Body of pancreas (tissue), 4 donors: Measurements from ENCODE around the gene BUD31. TPM values are rescaled to one million over a fixed set of nuclear protein-coding genes. Genes with fewer than 3 reads are reported as not detected.

Source experiments
- ATAC-seq: fragments of 150-250 bp; one replicate; pipeline ENCODE4 v1.9.1; 2016
- DNase-seq, 4 donors: peaks; one replicate each; pipeline ENCODE4 v3.0.0-alpha.2; 2019
- H3K27ac ChIP-seq, 4 donors: fragments of 200-600 bp; sonication (generic); 1 replicate in 3 of 4; 2 replicates in 1 of 4; pipeline versions ENCODE4 v1.5.1 to v1.6.1; 2016 to 2019; ENCODE audit warnings: mild to moderate bottlenecking in 1 of 4, mixed read lengths in 1 of 4, moderate library complexity in 1 of 4
- H3K27me3 ChIP-seq, 2 donors: fragments of 200-600 bp; sonication (generic); one replicate each; pipeline ENCODE4 v1.6.0; 2016; ENCODE audit warnings: mild to moderate bottlenecking in 1 of 2
- H3K36me3 ChIP-seq, 2 donors: fragments of 200-600 bp; sonication (generic); replicated peaks in 1 of 2; 2 replicates each; pipeline ENCODE4 v1.5.1; 2016; ENCODE audit warnings: low read depth in 2 of 2; ENCODE audit not compliant: insufficient read depth in 1 of 2
- H3K4me1 ChIP-seq: fragments of 200-600 bp; sonication (generic); one replicate; pipeline ENCODE4 v1.6.0; 2016
- H3K4me3 ChIP-seq, 2 donors: fragments of 200-600 bp; sonication (generic); 1 replicate in 1 of 2; 2 replicates in 1 of 2; pipeline ENCODE4 v1.5.1; 2016 to 2019
- H3K9me3 ChIP-seq, 3 donors: fragments of 200-600 bp; sonication (generic); 1 replicate in 2 of 3; 2 replicates in 1 of 3; pipeline ENCODE4 v1.5.1; 2016
- CTCF ChIP-seq, 7 experiments: fragments of 450-650 bp in 4 of 7; fragments of 200-600 bp in 3 of 7; sonication (generic) in 3 of 7; IDR thresholded peaks; one replicate each; pipeline ENCODE4 v1.5.1; 2016 to 2019; ENCODE audit warnings: antibody characterized with exemption in 7 of 7
- POLR2A ChIP-seq, 3 donors: fragments of 450-650 bp; IDR thresholded peaks; one replicate each; pipeline ENCODE4 v1.6.1; 2016; ENCODE audit warnings: antibody characterized with exemption in 3 of 3, mild to moderate bottlenecking in 2 of 3
- WGBS, 2 donors: methylation state at CpG; one replicate each; pipeline ENCODE4 v1.1.5; 2017; 5-methylcytosine and 5-hydroxymethylcytosine counted together
- intact Hi-C: fragments of 100-400 bp; cut with DNase I; formaldehyde crosslinking; loops from one replicate; pipeline ENCODE4 v1.15.1; 2023
- total RNA-seq, 2 donors: library from RNA; depleted of rRNA; stranded (reverse); fragments of >200 nt; gene quantifications; one replicate each; pipeline ENCODE4 v1.1.0, GENCODE V29; 2016

Gene BUD31
- total RNA-seq, 2 donors from 2014 or later: 29.6 to 31.6 TPM

- peak; percentile 59 for ATAC-seq
- Histone ChIP-seq H3K4me1 (peaks cover 17% of the 10 kb centered on the region), H3K36me3 (peaks cover 0 to 11% of the 10 kb centered on the region in 2 donors), H3K9me3 (no peaks in the 10 kb centered on the region), H3K27me3 (no peaks in the 10 kb centered on the region), H3K4me3 (peak overlapping the region; percentile 30 to 31), H3K27ac (peak overlapping the region; percentile 41 to 84 (median 80))
- peak in 1 of 4 donors; percentile 55 for DNase-seq
- intact Hi-C loops: no loop called here
- 27 to 37% methylated on average over 13 to 30 of the region's 30 CpGs for WGBS, 2 donors
- no peak for TF ChIP-seq CTCF (IDR thresholded peaks at IDR 0.05)
- TF ChIP-seq POLR2A (IDR thresholded peaks at IDR 0.05): peak in 1 of 3 donors; percentile 2
Measured at GRCh38 chr7:99393355-99394187, 15.2 kb upstream of the BUD31 start.

- WGBS, 2 donors: 91 to 100% methylated on average over 1 to 4 of the region's 4 CpGs
- Histone ChIP-seq H3K27me3 (no peaks in the 10 kb centered on the region), H3K4me1 (peaks cover 17% of the 10 kb centered on the region), H3K27ac (no peak overlapping the region), H3K9me3 (no peaks in the 10 kb centered on the region), H3K4me3 (no peak overlapping the region), H3K36me3 (peaks cover 0 to 11% of the 10 kb centered on the region in 2 donors)
- intact Hi-C loops: no loop called here
- no peak for DNase-seq
- no peak for TF ChIP-seq POLR2A (IDR thresholded peaks at IDR 0.05)
- TF ChIP-seq CTCF (IDR thresholded peaks at IDR 0.05): no peak
- no peak for ATAC-seq
Measured at GRCh38 chr7:99394188-99394502, 14.6 kb upstream of the BUD31 start.

GRCh38 chr7:99395616-99396327 lies 13.0 kb upstream of the BUD31 start:
- Histone ChIP-seq H3K27me3 (no peaks in the 10 kb centered on the region), H3K4me3 (no peak overlapping the region), H3K4me1 (peaks cover 17% of the 10 kb centered on the region), H3K36me3 (peaks cover 0 to 21% of the 10 kb centered on the region in 2 donors), H3K27ac (no peak overlapping the region), H3K9me3 (no peaks in the 10 kb centered on the region)
- no peak for DNase-seq
- WGBS, 2 donors: 51 to 66% methylated on average over 13 to 14 of the region's 14 CpGs
- intact Hi-C loops: no loop called here
- no peak for TF ChIP-seq POLR2A (IDR thresholded peaks at IDR 0.05)
- no peak for TF ChIP-seq CTCF (IDR thresholded peaks at IDR 0.05)
- no peak for ATAC-seq

- peaks cover 0 to 25% of the 10 kb centered on the region in 2 donors for H3K36me3 ChIP-seq
- ATAC-seq (no peak), DNase-seq (no peak)
- TF ChIP-seq CTCF (IDR thresholded peaks at IDR 0.05): no peak
- no peak for TF ChIP-seq POLR2A (IDR thresholded peaks at IDR 0.05)
- no peaks in the 10 kb centered on the region for H3K9me3 ChIP-seq
- H3K27ac ChIP-seq: no peak overlapping the region
- intact Hi-C loops: no loop called here
- H3K4me3 ChIP-seq: no peak overlapping the region
- peaks cover 17% of the 10 kb centered on the region for H3K4me1 ChIP-seq
- H3K27me3 ChIP-seq: no peaks in the 10 kb centered on the region
- WGBS, 2 donors: 68 to 82% methylated on average over 3 to 21 of the region's 21 CpGs
Measured at GRCh38 chr7:99396418-99397296, 12.1 kb upstream of the BUD31 start.
